K562 (cell line): ENCODE measurements around the gene DNA2. TPM values are rescaled to one million over a fixed set of nuclear protein-coding genes. Genes with fewer than 3 reads are reported as not detected.

Source experiments
- CBFB ChIP-seq: sonication (generic); formaldehyde crosslinking; IDR thresholded peaks from 2 replicates; pipeline ENCODE4 v1.4.0; 2020; ENCODE audit warnings: mild to moderate bottlenecking, missing genetic modification reagents
- CEBPG ChIP-seq, 3 experiments: fragments of 200-800 bp in 1 of 3; sonication (Bioruptor generic) in 1 of 3; sonication (generic) in 1 of 3; formaldehyde crosslinking in 1 of 3; IDR thresholded peaks in 2 of 3; conservative IDR thresholded peaks in 1 of 3; 2 replicates each; pipeline versions ENCODE4 v1.6.1 to v1.8.0; 2016 to 2022; ENCODE audit warnings: missing compliant biosample characterization in 2 of 3, missing genetic modification characterization in 2 of 3, mild to moderate bottlenecking in 1 of 3, missing genetic modification reagents in 1 of 3
- CEBPZ ChIP-seq: fragments of 150-350 bp; IDR thresholded peaks from 2 replicates; pipeline ENCODE4 v1.6.1; 2014; ENCODE audit warnings: low read depth, mild to moderate bottlenecking, low read length, borderline replicate concordance
- CTCFL ChIP-seq: IDR thresholded peaks from 2 replicates; pipeline ENCODE4 v1.6.1; 2011; ENCODE audit warnings: borderline replicate concordance, low read depth, mild to moderate bottlenecking, moderate library complexity, low read length; ENCODE audit not compliant: insufficient read depth, poor library complexity, severe bottlenecking
- ESRRA ChIP-seq: fragments of 450-650 bp; IDR thresholded peaks from 2 replicates; pipeline ENCODE4 v1.6.1; 2014; ENCODE audit warnings: low read depth, mild to moderate bottlenecking, moderate library complexity, borderline replicate concordance
- HSF4 ChIP-seq: fragments of 250-450 bp; sonication (Bioruptor Pico); IDR thresholded peaks from 2 replicates; pipeline ENCODE4 v2.1.2; 2022; ENCODE audit warnings: mild to moderate bottlenecking, moderate library complexity, borderline replicate concordance
- NCOA2 ChIP-seq, 2 experiments: fragments of 450-650 bp; IDR thresholded peaks; 2 replicates each; pipeline ENCODE4 v1.6.1; 2018; ENCODE audit warnings: mild to moderate bottlenecking in 2 of 2, moderate library complexity in 1 of 2; ENCODE audit not compliant: partially characterized antibody in 2 of 2
- NFIC ChIP-seq: fragments of 450-650 bp; IDR thresholded peaks from 2 replicates; pipeline ENCODE4 v1.6.1; 2017; ENCODE audit warnings: mild to moderate bottlenecking, inconsistent platforms
- NKRF ChIP-seq: fragments of 450-650 bp; IDR thresholded peaks from 2 replicates; pipeline ENCODE4 v1.6.1; 2016; ENCODE audit warnings: borderline replicate concordance
- POU5F1 ChIP-seq: fragments of 150-350 bp; IDR thresholded peaks from 2 replicates; pipeline ENCODE4 v1.6.1; 2014; ENCODE audit warnings: borderline replicate concordance, low read length, low read depth, mild to moderate bottlenecking; ENCODE audit not compliant: partially characterized antibody
- PPARD ChIP-seq: fragments of 250-450 bp; sonication (Bioruptor Pico); IDR thresholded peaks from 2 replicates; pipeline ENCODE4 v1.8.0; 2022; ENCODE audit warnings: inconsistent platforms, mild to moderate bottlenecking, moderate library complexity
- STAT5B ChIP-seq: fragments of 250-450 bp; sonication (Bioruptor Pico); IDR thresholded peaks from 2 replicates; pipeline ENCODE4 v1.8.0; 2021; ENCODE audit warnings: mild to moderate bottlenecking, inconsistent platforms
- TAF7 ChIP-seq: fragments of 450-650 bp; IDR thresholded peaks from 2 replicates; pipeline ENCODE4 v1.6.1; 2016; ENCODE audit warnings: missing genetic modification characterization, missing compliant biosample characterization
- TEAD2 ChIP-seq: fragments of 450-650 bp; IDR thresholded peaks from 2 replicates; pipeline ENCODE4 v1.6.1; 2016; ENCODE audit warnings: missing genetic modification characterization, control low read depth, missing compliant biosample characterization
- ZBTB12 ChIP-seq: fragments of 250-450 bp; sonication (Bioruptor Pico); IDR thresholded peaks from 2 replicates; pipeline ENCODE4 v1.4.0; 2020
- ZBTB7A ChIP-seq: IDR thresholded peaks from 2 replicates; pipeline ENCODE4 v1.6.1; 2011; ENCODE audit warnings: low read depth, mild to moderate bottlenecking, low read length, moderate library complexity, borderline replicate concordance; ENCODE audit not compliant: control insufficient read depth
- ZBTB8A ChIP-seq: fragments of 450-650 bp; IDR thresholded peaks from 2 replicates; pipeline ENCODE4 v1.6.1; 2018; ENCODE audit warnings: mild to moderate bottlenecking, moderate library complexity; ENCODE audit not compliant: partially characterized antibody
- polyA plus RNA-seq, 8 experiments: library from polyadenylated mRNA; depleted of rRNA in 4 of 8; stranded (reverse) in 5 of 8; unstranded in 3 of 8; fragments of >200 nt; fragmentation: Nextera tagmentation in 2 of 8; fragmentation: Illumina TruSeq in 1 of 8; extraction: Ambion mirVana in 2 of 8; extraction: Trizol in 1 of 8; gene quantifications; 2 replicates each; pipeline versions ENCODE4 v1.2.1 to v1.2.3, GENCODE V29; 2011 to 2014; ENCODE audit warnings: inconsistent platforms in 1 of 8, missing spikeins in 1 of 8
- total RNA-seq, 7 experiments: library from RNA; depleted of rRNA in 6 of 7; stranded (reverse); fragments of >200 nt in 6 of 7; fragmentation: Illumina TruSeq in 2 of 7; extraction: Trizol in 2 of 7; gene quantifications; 2 replicates each; pipeline versions ENCODE4 v1.2.1 to v1.2.3, GENCODE V29; 2011 to 2021; ENCODE audit warnings: low replicate concordance in 1 of 7

The DNA2 gene
- total and polyA plus RNA-seq, 9 of the 15 experiments (the other 6 are each of a cell fraction or from before 2014, with no cell fraction given) = 24.6 to 51.4 (median 40.8) TPM

- TF ChIP-seq CTCFL (peak; percentile 94), NKRF (peak; percentile 77), ESRRA (peak; percentile 59; the same call in 1 of the 2 replicates), CEBPG (CRISPR knock-in tag; IDR thresholded peaks at IDR 0.05) (peak; percentile 32; the same call in 1 of the 2 replicates), CEBPG (tag; conservative IDR thresholded peaks at IDR 0.05 in 1 of 2, IDR thresholded peaks at IDR 0.05 in 1 of 2) (no peak), CBFB (CRISPR knock-in tag) (no peak), NCOA2 (IDR thresholded peaks at IDR 0.05; ENCODE audit: partially characterized antibody in 2 of 2) (no peak), TAF7 (peak; percentile 21; the same call in 1 of the 2 replicates), ZBTB12 (no peak), POU5F1 (no peak), ZBTB8A (no peak), TEAD2 (tag) (no peak), HSF4 (CRISPR knock-in tag) (no peak), PPARD (CRISPR knock-in tag) (no peak), ZBTB7A (peak; percentile 99), STAT5B (CRISPR knock-in tag) (no peak), CEBPZ (no peak), NFIC (0 out of 2 replicates have a peak, but pooled peaks have one; percentile 10)
Measured at GRCh38 chr10:68406815-68407548, 64.8 kb downstream of the DNA2 start, which contains the start of gene RUFY2 (continued).
